ENCODE measurements around the gene RAB31. TPM values are rescaled to one million over a fixed set of nuclear protein-coding genes. Genes with fewer than 3 reads are reported as not detected.
A peak's percentile ranks its signal among the peaks of the same experiment; 100 is the strongest.

RAB31 gene
- total RNA-seq, 1 experiment from 2014 or later = 12.9 TPM

DNA sequence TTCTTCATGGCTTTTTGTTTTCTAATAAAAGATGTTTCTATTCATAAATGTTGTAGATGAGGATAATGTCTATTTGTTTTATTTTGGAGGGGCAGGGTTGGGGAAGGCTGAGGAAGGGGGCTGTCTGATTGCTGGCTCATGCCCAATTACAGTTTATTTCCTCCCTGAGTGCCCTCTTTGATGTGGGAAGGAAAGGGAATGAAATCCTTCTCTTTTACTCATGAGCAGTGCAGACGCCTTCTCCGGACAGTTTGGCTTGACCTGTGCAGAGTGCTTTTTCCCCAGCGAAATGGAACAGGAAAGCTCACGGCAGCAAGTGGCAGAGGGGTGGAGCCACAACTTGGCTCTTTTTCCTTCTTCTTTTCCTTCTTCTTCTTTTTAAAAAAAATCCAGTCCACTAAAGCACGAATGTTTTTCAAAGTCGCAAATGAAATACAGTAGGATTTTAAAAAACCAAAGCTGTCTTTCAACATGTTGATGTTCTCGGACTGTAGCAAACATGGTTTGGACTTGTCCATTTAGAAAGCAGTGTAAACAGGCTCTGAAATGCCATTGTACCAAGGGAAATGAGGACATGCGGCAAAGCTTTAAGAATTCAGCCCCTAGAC lies 34.5 kb downstream of the RAB31 start:
- in situ Hi-C loops (cut with HindIII; ENCODE audit: low pct_unique_long_range_greater_than_20kb, low sequenced_read_pairs) = no loop called here
- no peak for DNase-seq (ENCODE audit: low read depth, low spot score)

DNA sequence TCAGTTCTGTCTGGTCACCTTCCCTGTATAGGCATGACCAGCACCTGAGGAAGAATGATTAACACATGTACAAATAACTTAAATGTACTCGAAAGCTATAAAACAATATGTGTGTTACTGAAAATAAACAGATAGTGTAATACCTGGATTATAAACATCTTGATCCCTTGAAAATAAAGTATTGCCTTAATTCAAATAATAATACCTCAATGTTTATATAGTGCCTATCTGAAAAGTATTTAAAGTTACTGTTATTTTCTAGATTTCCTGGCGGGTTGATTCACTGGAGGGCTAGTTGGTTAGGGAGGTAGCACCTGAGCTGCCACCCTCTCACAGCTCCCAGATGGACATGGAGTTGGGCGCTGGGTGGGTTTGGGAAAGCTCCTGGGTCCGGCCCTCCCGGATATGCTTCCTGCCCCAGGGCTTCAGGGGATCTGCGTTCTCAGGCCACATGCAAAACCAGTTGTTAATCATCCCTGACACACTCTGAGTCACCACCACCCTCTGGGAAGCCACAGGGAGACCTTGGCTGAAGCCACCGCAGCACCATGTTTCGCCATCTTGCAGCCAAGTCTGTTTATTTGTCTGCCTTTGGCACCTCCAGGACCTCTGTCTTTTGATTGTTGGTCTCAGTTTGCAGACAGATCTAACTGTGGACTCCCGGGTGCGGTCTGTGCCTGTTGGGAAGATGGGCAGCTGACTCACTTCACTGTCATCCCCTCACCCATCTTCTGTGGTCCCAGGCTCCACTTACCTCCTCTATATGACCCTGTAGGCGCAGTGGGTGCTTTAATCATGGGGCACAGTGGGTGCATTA lies 35.3 kb downstream of the RAB31 start:
- in situ Hi-C loops (cut with HindIII; ENCODE audit: low pct_unique_long_range_greater_than_20kb, low sequenced_read_pairs) = no loop called here
- DNase-seq (ENCODE audit: low read depth, low spot score) = peak; percentile 66

DNA sequence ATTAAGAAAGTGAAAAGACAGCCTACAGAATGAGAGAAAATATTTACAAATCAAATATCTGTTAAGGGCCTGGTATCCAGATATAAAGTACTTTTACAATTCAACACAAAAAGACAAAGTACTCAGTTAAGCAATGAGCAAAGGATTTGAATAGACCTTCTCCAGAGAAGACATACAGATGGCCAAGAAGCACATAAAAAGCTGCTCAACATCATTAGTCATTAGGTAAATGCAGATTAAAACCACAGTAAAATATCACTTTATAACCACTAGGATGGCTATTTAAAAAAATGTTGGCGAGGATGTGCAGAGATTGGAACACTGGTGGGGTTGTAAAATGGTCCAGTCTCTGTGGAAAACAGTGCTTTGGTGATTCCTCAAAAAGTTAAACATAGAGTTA lies 38.9 kb downstream of the RAB31 start:
- no peak for DNase-seq (ENCODE audit: low read depth, low spot score)
- in situ Hi-C loops (cut with HindIII; ENCODE audit: low pct_unique_long_range_greater_than_20kb, low sequenced_read_pairs) = no loop called here

DNA sequence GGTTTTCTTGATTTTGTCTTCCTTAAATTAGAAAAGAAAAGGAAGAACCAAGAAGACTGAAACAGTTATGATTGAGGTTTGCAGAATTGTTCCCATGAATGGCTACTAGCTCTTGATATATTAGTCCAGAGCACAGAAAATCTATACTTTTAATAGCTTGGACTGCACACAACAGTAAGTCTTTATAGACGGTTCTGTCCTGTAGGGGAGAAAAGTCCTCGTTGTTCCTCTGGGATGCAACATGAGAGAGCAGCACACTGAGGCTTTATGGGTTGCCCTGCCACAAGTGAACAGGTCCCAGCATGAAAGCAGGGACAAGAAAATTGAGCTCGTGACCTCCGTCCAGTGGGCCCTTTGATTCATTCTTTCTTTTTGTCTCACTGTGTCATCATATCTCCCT lies 41.5 kb downstream of the RAB31 start:
- in situ Hi-C loops (cut with HindIII; ENCODE audit: low pct_unique_long_range_greater_than_20kb, low sequenced_read_pairs) = no loop called here
- DNase-seq (ENCODE audit: low read depth, low spot score) = no peak

DNA sequence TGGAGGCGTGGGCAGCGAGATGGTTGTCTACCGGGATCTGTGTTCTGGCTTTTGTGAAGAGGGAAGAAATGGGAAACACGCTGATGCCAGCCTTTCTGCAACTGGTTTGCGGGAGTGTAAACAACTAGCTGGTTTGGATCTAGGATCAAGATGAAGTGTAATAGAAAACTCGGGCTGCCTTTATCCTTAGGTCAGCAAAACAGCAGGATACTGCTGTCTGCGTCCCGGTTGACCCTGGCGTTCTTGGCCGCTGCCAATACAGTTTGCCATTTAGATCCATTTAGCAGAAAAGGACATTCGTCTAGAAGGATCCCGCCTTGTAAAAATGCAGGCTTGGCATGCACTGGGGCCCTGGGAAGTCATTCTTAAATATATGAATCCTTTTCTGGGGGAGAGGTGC lies 42.0 kb downstream of the RAB31 start:
- DNase-seq (ENCODE audit: low read depth, low spot score) = no peak
- in situ Hi-C loops (cut with HindIII; ENCODE audit: low pct_unique_long_range_greater_than_20kb, low sequenced_read_pairs) = no loop called here

DNA sequence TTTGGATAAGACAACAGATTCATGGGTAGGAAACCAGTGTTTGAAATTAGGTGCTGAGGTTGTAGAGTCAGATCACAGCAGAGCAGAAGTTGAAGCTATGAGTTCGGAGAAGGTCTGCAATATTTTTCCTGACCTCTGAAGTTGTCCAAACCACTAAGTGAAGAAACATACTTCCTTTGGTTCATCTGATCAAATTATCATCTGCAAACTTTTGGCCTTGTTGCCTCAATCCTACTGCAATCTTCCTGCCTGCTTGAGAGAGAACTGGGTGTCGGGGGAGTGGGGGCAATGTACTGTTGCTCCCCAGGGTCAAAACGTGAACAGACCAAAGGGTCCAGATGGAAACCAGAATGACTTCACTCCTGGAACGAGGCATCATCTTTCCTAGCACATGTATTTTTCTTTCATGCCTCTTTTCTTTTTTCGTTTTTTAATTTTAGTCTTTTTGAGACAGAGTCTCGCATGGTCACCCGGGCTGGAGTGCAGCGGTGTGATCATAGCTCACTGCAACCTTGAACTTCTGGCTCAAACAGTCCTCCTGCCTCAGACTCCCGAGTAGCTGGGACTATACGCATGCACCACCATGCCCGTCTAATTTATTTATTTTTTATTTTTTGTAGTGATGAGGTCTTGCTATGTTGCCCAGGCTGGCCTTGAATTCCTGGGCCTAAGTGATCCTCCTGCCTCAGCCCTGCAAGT lies 42.7 kb downstream of the RAB31 start:
- in situ Hi-C loops (cut with HindIII; ENCODE audit: low pct_unique_long_range_greater_than_20kb, low sequenced_read_pairs) = no loop called here
- DNase-seq (ENCODE audit: low read depth, low spot score) = no peak

DNA sequence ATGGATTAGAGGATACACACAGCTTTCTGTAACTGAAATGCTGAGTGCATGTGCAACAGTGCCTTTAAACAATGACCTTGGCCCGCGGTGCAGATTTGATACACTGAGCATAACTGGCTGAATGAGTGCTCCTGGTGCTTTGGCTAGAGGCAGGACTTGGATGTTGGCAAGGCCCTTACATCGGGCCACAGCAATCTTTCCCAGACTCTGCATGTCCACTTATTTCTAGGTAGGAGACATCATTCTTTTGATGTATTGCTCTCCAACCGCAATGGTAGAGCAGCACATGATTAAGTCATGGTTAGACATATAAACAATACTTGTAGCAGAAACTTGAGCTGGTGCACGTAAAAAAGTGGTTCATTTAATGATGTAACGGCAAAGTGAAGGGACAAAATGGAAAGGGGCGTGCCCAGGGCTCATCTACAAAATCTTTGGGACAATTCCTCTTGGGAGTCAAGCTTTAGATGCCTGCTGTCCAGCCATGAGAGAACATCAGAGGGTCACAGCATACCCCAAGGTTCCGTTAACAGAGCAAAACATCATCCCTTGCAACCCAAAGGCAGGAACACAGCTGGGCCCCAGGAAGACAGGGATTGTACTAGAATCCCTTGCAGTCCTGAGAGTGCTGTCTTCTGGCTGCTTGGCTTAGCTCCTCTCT lies 43.4 kb downstream of the RAB31 start:
- DNase-seq (ENCODE audit: low read depth, low spot score) = no peak
- in situ Hi-C loops (cut with HindIII; ENCODE audit: low pct_unique_long_range_greater_than_20kb, low sequenced_read_pairs) = no loop called here

DNA sequence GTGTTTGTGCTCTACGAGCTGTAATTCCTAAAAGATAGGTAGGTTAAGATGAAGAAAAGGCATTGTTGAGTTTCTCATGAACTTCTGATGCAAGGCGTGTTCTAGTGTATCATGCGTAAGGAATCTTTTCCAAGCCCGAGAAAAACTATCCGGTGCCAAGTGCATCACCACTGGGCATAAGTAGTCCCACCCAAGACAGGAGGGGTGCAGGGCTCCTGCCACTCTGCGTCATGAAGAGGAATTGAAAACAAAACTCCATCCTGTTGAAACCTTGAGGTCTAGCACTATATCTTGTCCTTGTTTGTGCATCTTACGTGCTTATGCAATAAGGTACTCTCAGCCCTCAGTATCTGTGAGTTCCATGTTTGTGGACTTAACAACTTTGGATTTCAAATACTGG lies 45.7 kb downstream of the RAB31 start:
- in situ Hi-C loops (cut with HindIII; ENCODE audit: low pct_unique_long_range_greater_than_20kb, low sequenced_read_pairs) = no loop called here
- no peak for DNase-seq (ENCODE audit: low read depth, low spot score)

DNA sequence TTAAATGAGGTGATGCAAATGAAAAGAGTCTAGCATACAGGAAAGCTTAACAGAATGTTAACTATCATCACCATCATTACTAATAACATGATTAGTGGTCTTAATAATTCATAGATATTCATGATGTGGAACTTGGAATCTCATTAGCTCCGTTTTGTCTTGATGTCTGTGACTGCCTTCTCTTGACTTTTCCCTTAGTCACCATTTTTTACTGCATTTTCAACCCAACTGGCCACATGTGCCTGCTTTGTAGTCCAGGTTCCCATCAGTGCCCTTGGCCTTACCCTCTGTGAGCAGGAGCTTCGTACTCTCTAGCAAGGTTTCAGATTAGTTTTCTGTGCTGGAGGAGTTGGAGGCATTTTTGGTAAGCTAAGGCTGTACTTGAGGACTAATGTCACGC lies 47.0 kb downstream of the RAB31 start:
- in situ Hi-C loops (cut with HindIII; ENCODE audit: low pct_unique_long_range_greater_than_20kb, low sequenced_read_pairs) = no loop called here
- DNase-seq (ENCODE audit: low read depth, low spot score) = no peak

DNA sequence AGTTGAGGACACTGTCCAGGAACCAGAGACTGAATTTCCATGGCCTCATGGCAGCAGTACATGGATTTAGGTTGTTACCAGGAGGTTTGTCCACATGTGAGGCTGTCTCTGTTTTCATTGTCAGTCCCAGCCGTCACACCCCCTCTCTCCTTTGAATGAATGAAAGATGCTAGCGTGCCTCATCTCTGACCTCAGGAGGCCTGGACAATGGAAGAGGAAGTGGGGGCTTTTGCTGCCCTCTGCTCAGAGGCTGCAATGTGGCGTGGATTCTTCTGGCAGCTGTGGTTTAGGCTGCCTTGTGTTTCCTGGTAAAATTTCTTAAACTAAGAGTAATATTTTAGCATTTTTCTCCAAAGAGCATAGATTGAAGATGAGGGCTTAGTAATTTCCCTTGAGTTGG lies 47.5 kb downstream of the RAB31 start:
- in situ Hi-C loops (cut with HindIII; ENCODE audit: low pct_unique_long_range_greater_than_20kb, low sequenced_read_pairs) = no loop called here
- no peak for DNase-seq (ENCODE audit: low read depth, low spot score)

DNA sequence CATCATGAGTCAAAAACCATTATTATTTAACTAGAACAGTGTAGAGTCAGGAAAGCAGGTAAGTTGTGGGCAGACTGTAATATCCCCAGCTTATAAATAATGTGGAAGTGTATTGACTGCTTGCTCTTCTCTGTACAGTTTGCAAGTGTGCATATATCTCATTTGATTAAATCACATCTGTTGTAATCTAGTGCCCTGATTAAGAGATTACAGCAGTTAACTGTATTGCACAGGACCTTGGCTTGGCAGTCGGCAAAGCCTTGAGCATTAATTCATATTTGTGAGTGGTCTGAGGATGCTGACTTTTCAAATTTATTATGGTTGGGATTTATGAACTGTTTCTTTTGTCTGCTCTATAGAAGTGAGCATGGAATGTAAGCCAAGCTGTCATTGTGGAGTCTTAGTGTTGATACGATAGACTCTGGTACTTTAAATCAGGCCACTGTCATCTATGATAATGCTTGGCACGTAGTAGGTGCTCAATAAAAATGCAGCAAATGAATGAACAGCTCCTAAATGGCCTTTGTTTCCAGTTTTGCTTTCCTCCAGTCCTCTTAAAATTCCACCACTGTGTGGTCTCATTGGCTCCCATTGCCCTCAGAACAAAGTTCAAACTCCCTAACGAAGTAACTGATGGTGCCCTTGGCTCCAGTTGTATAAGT lies 48.3 kb downstream of the RAB31 start:
- in situ Hi-C loops (cut with HindIII; ENCODE audit: low pct_unique_long_range_greater_than_20kb, low sequenced_read_pairs) = no loop called here
- DNase-seq (ENCODE audit: low read depth, low spot score) = no peak

DNA sequence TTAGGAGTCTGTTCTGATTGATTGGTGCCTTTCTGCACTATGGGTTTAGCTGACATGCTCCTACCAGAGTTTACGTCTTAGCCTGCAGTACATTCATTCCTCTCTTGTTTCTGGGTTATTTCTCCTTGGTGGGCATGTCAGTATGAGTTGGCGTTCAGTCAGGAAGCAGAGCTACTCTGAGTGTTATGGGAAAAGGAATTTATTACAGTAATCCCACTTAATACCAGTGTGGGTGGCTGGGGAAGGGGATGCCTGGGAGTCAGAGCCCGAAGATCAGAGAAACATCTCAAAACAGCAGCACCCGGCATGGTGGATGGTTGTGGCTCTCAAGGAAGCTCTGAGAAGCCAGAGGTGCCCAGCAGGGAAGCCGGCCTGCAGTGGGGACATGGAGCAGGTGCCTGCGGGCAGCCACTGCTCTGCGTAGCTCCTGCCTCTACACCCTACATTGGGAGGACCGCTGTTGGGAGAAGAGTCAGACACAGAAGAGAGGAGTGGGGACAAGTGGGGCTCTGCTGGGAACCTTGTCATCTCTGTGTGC lies 48.9 kb downstream of the RAB31 start:
- in situ Hi-C loops (cut with HindIII; ENCODE audit: low pct_unique_long_range_greater_than_20kb, low sequenced_read_pairs) = no loop called here
- no peak for DNase-seq (ENCODE audit: low read depth, low spot score)

DNA sequence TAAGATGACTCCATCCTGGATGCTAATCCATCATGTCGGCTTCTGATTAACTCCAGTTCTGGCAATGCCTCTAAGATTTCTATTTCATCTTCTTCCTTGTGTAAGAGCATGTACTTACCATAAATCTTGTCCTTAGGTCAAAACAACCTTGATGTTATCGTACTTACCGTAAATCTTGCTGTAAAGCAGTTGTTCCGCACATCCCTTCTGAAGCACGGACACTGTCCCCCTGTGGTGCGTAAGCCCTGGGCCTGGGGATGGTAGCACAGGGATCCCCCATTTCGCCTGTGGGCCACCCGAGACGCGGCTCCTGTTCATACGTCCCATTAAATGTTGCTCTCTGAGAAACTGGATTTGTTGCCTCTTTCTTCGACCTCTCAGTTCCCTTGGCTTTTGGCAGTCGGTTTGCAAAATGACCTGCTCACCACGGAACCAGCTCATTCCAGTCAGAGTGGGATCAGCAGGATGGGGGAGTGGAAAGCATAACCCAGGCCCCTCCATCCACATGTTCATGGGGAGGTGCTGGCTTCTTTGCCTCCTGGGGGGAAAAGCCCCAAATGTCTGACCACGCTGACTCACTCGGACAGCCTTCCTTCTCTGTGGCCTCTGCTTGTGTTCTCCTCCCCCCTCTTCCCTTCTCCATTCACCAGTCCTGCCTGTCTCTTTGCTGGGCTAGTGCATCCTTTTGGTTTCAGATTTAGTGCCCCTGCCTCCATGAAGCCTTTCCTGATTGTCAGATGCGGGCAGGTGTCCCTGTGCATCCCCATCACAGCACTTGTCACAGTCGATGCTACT lies 49.9 kb downstream of the RAB31 start:
- DNase-seq (ENCODE audit: low read depth, low spot score) = no peak
- in situ Hi-C loops (cut with HindIII; ENCODE audit: low pct_unique_long_range_greater_than_20kb, low sequenced_read_pairs) = no loop called here

DNA sequence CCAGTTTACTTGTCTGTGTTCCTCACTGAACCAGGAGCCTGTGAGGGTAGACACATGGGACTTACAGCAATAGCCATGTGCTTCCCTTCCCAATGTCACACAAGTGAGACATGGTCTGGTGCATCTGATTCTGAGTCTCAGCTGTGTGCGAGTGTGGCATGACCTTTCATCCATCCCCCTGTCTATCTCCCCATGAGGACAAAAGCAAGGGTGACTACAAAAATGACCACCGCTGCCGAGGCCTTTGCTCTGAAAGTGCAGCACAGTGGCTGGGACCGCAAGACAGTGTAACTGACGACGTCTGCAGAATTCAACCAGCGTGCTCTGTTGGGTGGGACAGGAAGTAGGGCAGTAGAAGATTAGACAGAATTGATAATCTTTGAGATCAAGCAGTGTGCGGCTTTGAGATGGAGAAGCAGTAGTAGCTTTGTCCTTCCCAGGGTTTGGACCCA lies 50.5 kb downstream of the RAB31 start:
- DNase-seq (ENCODE audit: low read depth, low spot score) = no peak
- in situ Hi-C loops (cut with HindIII; ENCODE audit: low pct_unique_long_range_greater_than_20kb, low sequenced_read_pairs) = no loop called here

DNA sequence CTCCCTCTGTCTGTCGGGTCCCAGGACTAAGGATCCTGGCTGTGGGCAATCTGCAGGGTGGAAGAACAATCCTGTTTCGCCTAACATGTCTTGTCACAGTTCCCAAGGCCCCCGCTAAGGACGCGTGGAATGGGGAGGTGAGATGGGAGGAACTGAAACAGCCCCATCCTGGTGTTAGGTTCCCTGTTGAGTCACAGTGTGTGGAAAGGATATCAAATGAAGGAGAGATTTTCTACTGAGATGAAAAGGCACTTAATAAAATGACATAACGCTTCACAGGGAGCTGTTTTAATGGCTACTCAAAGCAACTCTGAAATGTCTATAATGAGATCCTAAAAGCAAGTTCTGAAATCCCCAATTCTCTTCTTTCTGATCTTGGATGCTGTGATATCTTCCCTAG lies 52.5 kb downstream of the RAB31 start:
- DNase-seq (ENCODE audit: low read depth, low spot score) = no peak
- in situ Hi-C loops (cut with HindIII; ENCODE audit: low pct_unique_long_range_greater_than_20kb, low sequenced_read_pairs) = no loop called here

DNA sequence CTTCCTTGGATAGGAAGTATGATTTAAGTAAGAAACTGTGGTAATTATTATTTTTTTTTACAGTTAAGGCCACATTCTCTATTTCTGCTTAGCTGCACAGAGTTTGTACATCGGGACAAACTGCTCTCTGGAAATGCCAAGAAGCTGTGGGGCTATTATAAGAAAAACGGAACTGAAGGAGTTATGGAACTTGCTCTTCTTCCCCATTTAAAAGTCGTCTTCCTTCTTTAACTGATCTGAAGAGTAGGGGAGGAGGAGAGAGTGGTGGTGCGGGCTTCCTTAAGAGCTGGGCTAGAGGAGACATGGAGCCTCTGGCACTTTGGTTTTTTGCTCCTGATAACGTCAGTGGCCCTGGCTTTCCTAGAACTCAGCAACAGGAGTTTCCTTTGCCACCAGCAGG lies 54.4 kb downstream of the RAB31 start:
- in situ Hi-C loops (cut with HindIII; ENCODE audit: low pct_unique_long_range_greater_than_20kb, low sequenced_read_pairs) = no loop called here
- DNase-seq (ENCODE audit: low read depth, low spot score) = no peak

DNA sequence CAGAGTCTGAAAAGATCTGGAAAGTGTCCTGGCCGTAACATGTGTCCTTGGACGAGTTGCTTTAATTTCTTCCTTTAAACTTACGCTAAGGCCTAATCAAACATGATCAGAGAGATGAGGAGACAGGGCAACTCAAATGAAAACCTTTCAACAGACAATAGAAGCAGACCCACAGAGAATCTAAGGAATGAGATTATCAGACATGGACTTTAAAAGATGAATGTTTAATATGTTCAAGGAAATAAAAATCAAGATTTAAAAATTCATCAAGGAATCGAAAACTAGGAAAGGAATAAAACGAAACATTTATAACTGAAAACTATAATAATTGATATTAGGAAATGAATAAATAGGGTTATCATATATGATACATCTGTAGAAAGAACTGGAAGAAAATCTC lies 55.1 kb downstream of the RAB31 start:
- no peak for DNase-seq (ENCODE audit: low read depth, low spot score)

More for the DNA sequence above, 55.1 kb downstream of the RAB31 start:
- in situ Hi-C loops (cut with HindIII; ENCODE audit: low pct_unique_long_range_greater_than_20kb, low sequenced_read_pairs) = no loop called here

Measured in SK-MEL-5 (cell line).